Ishikawa (cell line): ENCODE data around the gene MYO1E.

ENCODE experiments used
- CREB1 ChIP-seq: IDR thresholded peaks from 2 replicates; pipeline ENCODE4 v1.6.1; 2012; ENCODE audit warnings: low read depth
- EP300 ChIP-seq: IDR thresholded peaks from 2 replicates; pipeline ENCODE4 v1.6.1; 2012; ENCODE audit warnings: borderline replicate concordance
- NFIC ChIP-seq: IDR thresholded peaks from 2 replicates; pipeline ENCODE4 v1.6.1; 2012
- TEAD4 ChIP-seq: IDR thresholded peaks from 2 replicates; pipeline ENCODE4 v1.6.1; 2012
- TF ChIP-seq, protein P1 (sequence below): IDR thresholded peaks from 2 replicates; pipeline ENCODE4 v1.6.1; 2012
- TF ChIP-seq, protein P2 (sequence below): IDR thresholded peaks from 2 replicates; pipeline ENCODE4 v1.6.1; 2012

GRCh38 chr15:59335207-59335786 lies 37.4 kb downstream of the MYO1E start:
- TF ChIP-seq TEAD4 = no peak
- TF ChIP-seq, protein P1, sequence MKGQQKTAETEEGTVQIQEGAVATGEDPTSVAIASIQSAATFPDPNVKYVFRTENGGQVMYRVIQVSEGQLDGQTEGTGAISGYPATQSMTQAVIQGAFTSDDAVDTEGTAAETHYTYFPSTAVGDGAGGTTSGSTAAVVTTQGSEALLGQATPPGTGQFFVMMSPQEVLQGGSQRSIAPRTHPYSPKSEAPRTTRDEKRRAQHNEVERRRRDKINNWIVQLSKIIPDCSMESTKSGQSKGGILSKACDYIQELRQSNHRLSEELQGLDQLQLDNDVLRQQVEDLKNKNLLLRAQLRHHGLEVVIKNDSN = no peak
- TF ChIP-seq EP300 = no peak
- TF ChIP-seq CREB1 = no peak
- no peak for TF ChIP-seq NFIC
- TF ChIP-seq, protein P2, sequence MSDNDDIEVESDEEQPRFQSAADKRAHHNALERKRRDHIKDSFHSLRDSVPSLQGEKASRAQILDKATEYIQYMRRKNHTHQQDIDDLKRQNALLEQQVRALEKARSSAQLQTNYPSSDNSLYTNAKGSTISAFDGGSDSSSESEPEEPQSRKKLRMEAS = no peak
